ENCODE measurements around the gene XRCC1. TPM values are rescaled to one million over a fixed set of nuclear protein-coding genes. Genes with fewer than 3 reads are reported as not detected.
A peak's percentile ranks its signal among the peaks of the same experiment; 100 is the strongest.

Gene XRCC1
- total RNA-seq, 2 experiments from 2014 or later, result 27.2 to 35.9 TPM

- no peaks in the 10 kb centered on the region for H3K9me2 ChIP-seq (ENCODE audit: insufficient read depth, low read length)
- peaks cover 20% of the 10 kb centered on the region for H3K4me1 ChIP-seq (ENCODE audit: insufficient read depth, low read length, poor library complexity, severe bottlenecking)
- no TSS peak for BruUV-seq (replicated peaks)
- H3K4me2 ChIP-seq (ENCODE audit: low read length), result no peak overlapping the region
- DNase-seq (ENCODE audit: low spot score), result no peak
- no peaks in the 10 kb centered on the region for H3K79me2 ChIP-seq (ENCODE audit: insufficient read depth, low read depth, low read length)
- H4K20me1 ChIP-seq (ENCODE audit: insufficient read depth, low read length), result no peaks in the 10 kb centered on the region
- H3K4me3 ChIP-seq (ENCODE audit: low read depth, low read length, poor library complexity, severe bottlenecking), result no peak overlapping the region
- TF ChIP-seq CTCF (conservative IDR thresholded peaks at IDR 0.05; ENCODE audit: low read length) (no peak), EZH2phosphoT487 (IDR thresholded peaks at IDR 0.05; ENCODE audit: borderline replicate concordance, low read depth, low read length) (no peak)
- ChIA-PET CTCF (ENCODE audit: unreplicated experiment) (interaction anchor here (0.6 to 1.4 kb wide), 2 partner anchors 12 to 60 kb away, joined by 3 to 5 read pairs; no protein-coding TSS in a partner anchor), POLR2A (no interaction called here)
- peaks cover 21% of the 10 kb centered on the region for H3K36me3 ChIP-seq (ENCODE audit: insufficient read depth, low read length)
- H3K9me3 ChIP-seq (ENCODE audit: low read length), result no peaks in the 10 kb centered on the region
- no peak overlapping the region; the same call in 1 of the 2 replicates for H2AFZ ChIP-seq (ENCODE audit: low read length)
- no peak overlapping the region for H3K27ac ChIP-seq (ENCODE audit: low read depth, low read length, poor library complexity, severe bottlenecking)
- intact Hi-C loops (cut with micrococcal nuclease; ENCODE audit: unreplicated experiment), result loop anchor here (10.0 kb wide), 1 partner anchor 60 kb away; the partner anchor contains the start of genes IRGQ and ZNF576
Measured at GRCh38 chr19:43534305-43534815, 41.0 kb downstream of the XRCC1 start.

- H3K9me3 ChIP-seq (ENCODE audit: low read length), result no peaks in the 10 kb centered on the region
- H3K9me2 ChIP-seq (ENCODE audit: insufficient read depth, low read length), result no peaks in the 10 kb centered on the region
- H3K4me1 ChIP-seq (ENCODE audit: insufficient read depth, low read length, poor library complexity, severe bottlenecking), result peaks cover 20% of the 10 kb centered on the region
- peak overlapping the region; percentile 40 for H3K27ac ChIP-seq (ENCODE audit: low read depth, low read length, poor library complexity, severe bottlenecking)
- no peak for TF ChIP-seq EZH2phosphoT487 (IDR thresholded peaks at IDR 0.05; ENCODE audit: borderline replicate concordance, low read depth, low read length)
- TF ChIP-seq CTCF (conservative IDR thresholded peaks at IDR 0.05; ENCODE audit: low read length), result no peak
- no TSS peak for BruUV-seq (replicated peaks)
- peak overlapping the region; percentile 61 for H3K4me3 ChIP-seq (ENCODE audit: low read depth, low read length, poor library complexity, severe bottlenecking)
- H3K79me2 ChIP-seq (ENCODE audit: insufficient read depth, low read depth, low read length), result no peaks in the 10 kb centered on the region
- peak overlapping the region; percentile 60; the same call in 1 of the 2 replicates for H2AFZ ChIP-seq (ENCODE audit: low read length)
- intact Hi-C loops (cut with micrococcal nuclease; ENCODE audit: unreplicated experiment), result loop anchor here (10.0 kb wide), 1 partner anchor 61 kb away; the partner anchor contains the start of genes IRGQ and ZNF576
- H4K20me1 ChIP-seq (ENCODE audit: insufficient read depth, low read length), result no peaks in the 10 kb centered on the region
- ChIA-PET CTCF (ENCODE audit: unreplicated experiment) (interaction anchor here (0.6 kb wide), 2 partner anchors 13 to 16 kb away, joined by 3 read pairs; no protein-coding TSS in a partner anchor), POLR2A (no interaction called here)
- H3K36me3 ChIP-seq (ENCODE audit: insufficient read depth, low read length), result peaks cover 15% of the 10 kb centered on the region
- H3K4me2 ChIP-seq (ENCODE audit: low read length), result peak overlapping the region; percentile 80
- peak; percentile 78 for DNase-seq (ENCODE audit: low spot score)
Measured at GRCh38 chr19:43533546-43534304, 41.6 kb downstream of the XRCC1 start.

All from OCI-LY7 (cell line).